Liver (tissue), 9 donors: Measurements from ENCODE around the gene FBXO48. TPM values are rescaled to one million over a fixed set of nuclear protein-coding genes. Genes with fewer than 3 reads are reported as not detected.

Experiments
- DNase-seq: peaks from one replicate; pipeline ENCODE4 v3.0.0-alpha.2; 2017; ENCODE audit warnings: low spot score
- H3K27ac ChIP-seq, 2 donors: one replicate each; pipeline ENCODE4 v1.7.0; 2013; ENCODE audit warnings: inconsistent platforms in 2 of 2, low read length in 2 of 2, control low read depth in 1 of 2, low read depth in 1 of 2, mild to moderate bottlenecking in 1 of 2
- H3K27me3 ChIP-seq, 4 donors: one replicate each; pipeline versions ENCODE4 v1.6.1 to v1.7.0; 2013; ENCODE audit warnings: low read length in 3 of 4, inconsistent platforms in 1 of 4, mild to moderate bottlenecking in 1 of 4, moderate library complexity in 1 of 4; ENCODE audit not compliant: control insufficient read depth in 4 of 4, insufficient read depth in 4 of 4
- H3K36me3 ChIP-seq, 4 donors: one replicate each; pipeline versions ENCODE4 v1.6.1 to v1.7.0; 2013; ENCODE audit warnings: low read length in 3 of 4, mild to moderate bottlenecking in 3 of 4, low read depth in 1 of 4, moderate library complexity in 1 of 4; ENCODE audit not compliant: control insufficient read depth in 4 of 4, insufficient read depth in 3 of 4
- H3K4me1 ChIP-seq, 4 donors: one replicate each; pipeline versions ENCODE4 v1.6.1 to v1.7.0; 2013; ENCODE audit warnings: low read length in 3 of 4, mild to moderate bottlenecking in 3 of 4, moderate library complexity in 1 of 4; ENCODE audit not compliant: control insufficient read depth in 4 of 4, insufficient read depth in 4 of 4
- H3K4me3 ChIP-seq, 3 donors: one replicate each; pipeline versions ENCODE4 v1.6.1 to v1.7.0; 2013; ENCODE audit warnings: low read length in 3 of 3, control low read depth in 1 of 3, low read depth in 1 of 3, mild to moderate bottlenecking in 1 of 3
- H3K9ac ChIP-seq, 2 donors: one replicate each; pipeline ENCODE4 v1.7.0; 2013; ENCODE audit warnings: low read length in 2 of 2, mild to moderate bottlenecking in 2 of 2, moderate library complexity in 2 of 2, control low read depth in 1 of 2, low read depth in 1 of 2
- H3K9me3 ChIP-seq, 4 donors: one replicate each; pipeline versions ENCODE4 v1.6.1 to v1.7.0; 2013; ENCODE audit warnings: low read length in 3 of 4; ENCODE audit not compliant: control insufficient read depth in 4 of 4
- ATF3 ChIP-seq: IDR thresholded peaks from 2 replicates; pipeline ENCODE4 v1.6.1; 2016; ENCODE audit warnings: antibody characterized with exemption
- CTCF ChIP-seq: fragments of 150-350 bp; IDR thresholded peaks from 2 replicates; pipeline ENCODE4 v1.5.1; 2017; ENCODE audit warnings: improper control_type of control experiment, low read depth, low read length; ENCODE audit not compliant: missing input control
- EGR1 ChIP-seq, 2 donors: IDR thresholded peaks; 2 replicates each; pipeline ENCODE4 v1.6.1; 2016 to 2018; ENCODE audit warnings: antibody characterized with exemption in 2 of 2, low read depth in 2 of 2
- FOXA1 ChIP-seq: IDR thresholded peaks from 2 replicates; pipeline ENCODE4 v1.6.1; 2016; ENCODE audit warnings: antibody characterized with exemption
- FOXA2 ChIP-seq: IDR thresholded peaks from 2 replicates; pipeline ENCODE4 v1.6.1; 2016; ENCODE audit warnings: antibody characterized with exemption
- GABPA ChIP-seq, 2 donors: IDR thresholded peaks in 1 of 2; conservative IDR thresholded peaks in 1 of 2; 2 replicates each; pipeline ENCODE4 v1.6.1; 2016; ENCODE audit warnings: antibody characterized with exemption in 2 of 2, mild to moderate bottlenecking in 1 of 2, moderate library complexity in 1 of 2
- HNF4A ChIP-seq, 2 donors: conservative IDR thresholded peaks; 2 replicates each; pipeline ENCODE4 v1.6.1; 2016; ENCODE audit warnings: antibody characterized with exemption in 2 of 2, mild to moderate bottlenecking in 2 of 2
- HNF4G ChIP-seq: IDR thresholded peaks from 2 replicates; pipeline ENCODE4 v1.6.1; 2016; ENCODE audit warnings: antibody characterized with exemption
- JUND ChIP-seq, 2 donors: IDR thresholded peaks; 2 replicates each; pipeline ENCODE4 v1.6.1; 2016; ENCODE audit warnings: antibody characterized with exemption in 2 of 2
- MAX ChIP-seq: IDR thresholded peaks from 2 replicates; pipeline ENCODE4 v1.6.1; 2016; ENCODE audit warnings: antibody characterized with exemption
- NR2F2 ChIP-seq: IDR thresholded peaks from 2 replicates; pipeline ENCODE4 v1.6.1; 2016; ENCODE audit warnings: antibody characterized with exemption
- RAD21 ChIP-seq, 2 donors: IDR thresholded peaks; 2 replicates each; pipeline ENCODE4 v1.6.1; 2016; ENCODE audit warnings: antibody characterized with exemption in 2 of 2, mild to moderate bottlenecking in 2 of 2
- REST ChIP-seq: IDR thresholded peaks from 2 replicates; pipeline ENCODE4 v1.6.1; 2016; ENCODE audit warnings: antibody characterized with exemption, mild to moderate bottlenecking
- RXRA ChIP-seq, 2 donors: IDR thresholded peaks; 2 replicates each; pipeline ENCODE4 v1.6.1; 2017 to 2018; ENCODE audit warnings: antibody characterized with exemption in 2 of 2, mild to moderate bottlenecking in 1 of 2
- SP1 ChIP-seq: IDR thresholded peaks from 2 replicates; pipeline ENCODE4 v1.6.1; 2018; ENCODE audit warnings: antibody characterized with exemption, mild to moderate bottlenecking
- TAF1 ChIP-seq: conservative IDR thresholded peaks from 2 replicates; pipeline ENCODE4 v1.6.1; 2016; ENCODE audit warnings: antibody characterized with exemption, mild to moderate bottlenecking
- YY1 ChIP-seq: IDR thresholded peaks from 2 replicates; pipeline ENCODE4 v1.6.1; 2016; ENCODE audit warnings: antibody characterized with exemption, mild to moderate bottlenecking
- ZBTB33 ChIP-seq: IDR thresholded peaks from 2 replicates; pipeline ENCODE4 v1.6.1; 2016; ENCODE audit warnings: antibody characterized with exemption
- WGBS: extraction: QIAGEN DNeasy Blood & Tissue Kit; methylation state at CpG from one replicate; pipeline ENCODE4 v1.1.7; 2013; 5-methylcytosine and 5-hydroxymethylcytosine counted together
- polyA plus RNA-seq, 2 donors: library from polyadenylated mRNA; stranded (reverse) in 1 of 2; unstranded in 1 of 2; fragments of 200-250 nt in 1 of 2; fragments of >200 nt in 1 of 2; fragmentation: Nextera tagmentation in 1 of 2; extraction: Ambion mirVana in 1 of 2; gene quantifications; one replicate each; pipeline versions ENCODE4 v1.2.1 to v1.2.3, GENCODE V29; 2013 to 2015
- total RNA-seq, 2 donors: library from RNA; depleted of rRNA; stranded (reverse); fragments of >200 nt; gene quantifications; one replicate each; pipeline ENCODE4 v1.2.3, GENCODE V29; 2014
- donor health status: healthy.
- donor health status: healthy.
- donor health status: healthy.
- donor health status: healthy.
- donor health status: healthy.

Gene FBXO48
- total and polyA plus RNA-seq, 4 donors, result 0.45 to 1.0 (median 0.75) TPM

GRCh38 chr2:68469935-68470334 is 2.8 kb upstream of the FBXO48 start:
- no peak overlapping the region for H3K27ac ChIP-seq
- TF ChIP-seq MAX, result no peak
- TF ChIP-seq HNF4G, result no peak
- no peak for TF ChIP-seq TAF1
- no peak for TF ChIP-seq JUND (IDR thresholded peaks at IDR 0.05)
- TF ChIP-seq REST, result no peak
- TF ChIP-seq NR2F2, result no peak
- TF ChIP-seq GABPA (IDR thresholded peaks at IDR 0.05 in 1 of 2, conservative IDR thresholded peaks at IDR 0.05 in 1 of 2), result no peak
- no peak for TF ChIP-seq FOXA2
- no peak for TF ChIP-seq YY1
- TF ChIP-seq FOXA1, result no peak
- TF ChIP-seq ATF3, result no peak
- TF ChIP-seq EGR1 (IDR thresholded peaks at IDR 0.05; ENCODE audit: low read depth in 2 of 2), result no peak
- no peak for TF ChIP-seq ZBTB33
- no peak for TF ChIP-seq SP1
- no peak for TF ChIP-seq RXRA (IDR thresholded peaks at IDR 0.05)
- TF ChIP-seq RAD21 (IDR thresholded peaks at IDR 0.05), result no peak
- no peak for TF ChIP-seq CTCF
- no peak for DNase-seq

GRCh38 chr2:68468801-68469200 is 1.7 kb upstream of the FBXO48 start:
- no peak overlapping the region for H3K4me3 ChIP-seq
- no peaks in the 10 kb centered on the region for H3K9me3 ChIP-seq
- H3K36me3 ChIP-seq, result no peaks in the 10 kb centered on the region
- WGBS, result 88% methylated on average over 2 of the region's 2 CpGs
- H3K9ac ChIP-seq, result no peak overlapping the region
- no peak overlapping the region for H3K27ac ChIP-seq
- H3K4me1 ChIP-seq, result peaks cover 0 to 28% (median 20%) of the 10 kb centered on the region in 4 donors
- H3K27me3 ChIP-seq, result no peaks in the 10 kb centered on the region
- no peak for DNase-seq
- TF ChIP-seq TAF1 (no peak), MAX (no peak), EGR1 (IDR thresholded peaks at IDR 0.05; ENCODE audit: low read depth in 2 of 2) (no peak), ZBTB33 (no peak), REST (no peak), FOXA2 (no peak), YY1 (no peak), HNF4A (conservative IDR thresholded peaks at IDR 0.05) (no peak), NR2F2 (no peak), JUND (IDR thresholded peaks at IDR 0.05) (no peak), FOXA1 (no peak)

More at GRCh38 chr2:68469935-68470334, 2.8 kb upstream of the FBXO48 start:
- H3K4me1 ChIP-seq, result peaks cover 0 to 28% (median 20%) of the 10 kb centered on the region in 4 donors
- 84% methylated on average over 1 of the region's 1 CpG for WGBS
- H3K9me3 ChIP-seq, result no peaks in the 10 kb centered on the region
- H3K36me3 ChIP-seq, result no peaks in the 10 kb centered on the region
- no peaks in the 10 kb centered on the region for H3K27me3 ChIP-seq
- no peak overlapping the region for H3K9ac ChIP-seq
- no peak overlapping the region for H3K4me3 ChIP-seq
